ES-I3 (cell line): ENCODE measurements around the gene MRFAP1.
A peak's percentile ranks its signal among the peaks of the same experiment; 100 is the strongest.
"Not testable (repeated sequence)": the region's sequence is repeated elsewhere in the genome, so short reads cannot be mapped to it uniquely, and the experiment has no call there.

Source experiments
- H3K36me3 ChIP-seq: 2 replicates; pipeline ENCODE4 v1.6.1; 2013; ENCODE audit warnings: mild to moderate bottlenecking, low read length, control low read depth, moderate library complexity; ENCODE audit not compliant: insufficient read depth
- H3K4me1 ChIP-seq: 2 replicates; pipeline ENCODE4 v1.6.1; 2013; ENCODE audit warnings: mild to moderate bottlenecking, control low read depth, low read length; ENCODE audit not compliant: insufficient read depth
- H3K9ac ChIP-seq: 2 replicates; pipeline ENCODE4 v1.6.1; 2013; ENCODE audit warnings: low read depth, mild to moderate bottlenecking, low read length, moderate library complexity
- H3K9me3 ChIP-seq: 2 replicates; pipeline ENCODE4 v1.6.1; 2013; ENCODE audit warnings: mild to moderate bottlenecking, low read length, moderate library complexity; ENCODE audit not compliant: control insufficient read depth, insufficient read depth

The MRFAP1 gene

GRCh38 chr4:6658597-6659075, 18.2 kb downstream of the MRFAP1 start:
- Histone ChIP-seq H3K9me3 (no peaks in the 10 kb centered on the region), H3K9ac (peak overlapping the region; percentile 44; the same call in 1 of the 2 replicates), H3K36me3 (no peaks in the 10 kb centered on the region; the same call in 1 of the 2 replicates), H3K4me1 (0 out of 2 replicates have a peak, but pooled peaks cover 6% of the 10 kb centered on the region)

- Histone ChIP-seq H3K9me3 (no peaks in the 10 kb centered on the region), H3K4me1 (0 out of 2 replicates have a peak, but pooled peaks cover 6% of the 10 kb centered on the region), H3K36me3 (no peaks in the 10 kb centered on the region; the same call in 1 of the 2 replicates), H3K9ac (no peak overlapping the region)
Observed at GRCh38 chr4:6659897-6660296, 19.4 kb downstream of the MRFAP1 start.

GRCh38 chr4:6660430-6660829, 19.9 kb downstream of the MRFAP1 start:
- Histone ChIP-seq H3K9me3 (no peaks in the 10 kb centered on the region), H3K36me3 (no peaks in the 10 kb centered on the region; the same call in 1 of the 2 replicates), H3K4me1 (0 out of 2 replicates have a peak, but pooled peaks cover 6% of the 10 kb centered on the region), H3K9ac (no peak overlapping the region)

GRCh38 chr4:6662591-6662990, 22.1 kb downstream of the MRFAP1 start:
- no peak overlapping the region for H3K9ac ChIP-seq
- H3K9me3 ChIP-seq: no peaks in the 10 kb centered on the region
- H3K36me3 ChIP-seq: no peaks in the 10 kb centered on the region; the same call in 1 of the 2 replicates
- 0 out of 2 replicates have a peak, but pooled peaks cover 6% of the 10 kb centered on the region for H3K4me1 ChIP-seq

- Histone ChIP-seq H3K36me3 (no peaks in the 10 kb centered on the region; the same call in 1 of the 2 replicates), H3K4me1 (no peaks in the 10 kb centered on the region), H3K9me3 (no peaks in the 10 kb centered on the region), H3K9ac (no peak overlapping the region)
Observed at GRCh38 chr4:6663596-6664393, 23.3 kb downstream of the MRFAP1 start.

- Histone ChIP-seq H3K9ac (no peak overlapping the region), H3K36me3 (no peaks in the 10 kb centered on the region; the same call in 1 of the 2 replicates), H3K4me1 (no peaks in the 10 kb centered on the region), H3K9me3 (no peaks in the 10 kb centered on the region)
Observed at GRCh38 chr4:6665320-6665654, 24.8 kb downstream of the MRFAP1 start.

GRCh38 chr4:6668391-6668790, 27.9 kb downstream of the MRFAP1 start:
- Histone ChIP-seq H3K36me3 (no peaks in the 10 kb centered on the region), H3K4me1 (no peaks in the 10 kb centered on the region), H3K9ac (no peak overlapping the region), H3K9me3 (no peaks in the 10 kb centered on the region; the same call in 1 of the 2 replicates)

GRCh38 chr4:6671648-6672047, 31.2 kb downstream of the MRFAP1 start:
- Histone ChIP-seq H3K9ac (no peak overlapping the region), H3K9me3 (no peaks in the 10 kb centered on the region; the same call in 1 of the 2 replicates), H3K4me1 (peaks cover 15% of the 10 kb centered on the region), H3K36me3 (peaks cover 12% of the 10 kb centered on the region)

GRCh38 chr4:6672131-6672530, 31.6 kb downstream of the MRFAP1 start:
- no peaks in the 10 kb centered on the region; the same call in 1 of the 2 replicates for H3K9me3 ChIP-seq
- H3K4me1 ChIP-seq: peaks cover 15% of the 10 kb centered on the region
- H3K36me3 ChIP-seq: peaks cover 15% of the 10 kb centered on the region
- H3K9ac ChIP-seq: no peak overlapping the region

GRCh38 chr4:6672541-6673190, 32.2 kb downstream of the MRFAP1 start:
- peaks cover 15% of the 10 kb centered on the region for H3K4me1 ChIP-seq
- H3K36me3 ChIP-seq: peaks cover 20% of the 10 kb centered on the region
- H3K9me3 ChIP-seq, H3K9ac ChIP-seq: not testable (repeated sequence)

- H3K9me3 ChIP-seq: not testable (repeated sequence)
- H3K36me3 ChIP-seq: peaks cover 21% of the 10 kb centered on the region
- H3K4me1 ChIP-seq: peaks cover 15% of the 10 kb centered on the region
- H3K9ac ChIP-seq: peak overlapping the region; percentile 89
Observed at GRCh38 chr4:6673191-6673659, 32.7 kb downstream of the MRFAP1 start.

- Histone ChIP-seq H3K4me1 (peaks cover 15% of the 10 kb centered on the region), H3K9me3 (no peaks in the 10 kb centered on the region; the same call in 1 of the 2 replicates), H3K9ac (peak overlapping the region; percentile 89), H3K36me3 (peaks cover 21% of the 10 kb centered on the region)
Observed at GRCh38 chr4:6673660-6674499, 33.4 kb downstream of the MRFAP1 start.

- H3K36me3 ChIP-seq: peaks cover 21% of the 10 kb centered on the region
- H3K9me3 ChIP-seq: no peaks in the 10 kb centered on the region; the same call in 1 of the 2 replicates
- H3K9ac ChIP-seq: peak overlapping the region; percentile 89
- H3K4me1 ChIP-seq: peaks cover 15% of the 10 kb centered on the region
Observed at GRCh38 chr4:6674500-6675149, 34.1 kb downstream of the MRFAP1 start.
